Subcutaneous adipose tissue (tissue), 4 donors: Measurements from ENCODE around the gene ADPRM. TPM values are rescaled to one million over a fixed set of nuclear protein-coding genes. Genes with fewer than 3 reads are reported as not detected.

Experiments
- CTCF ChIP-seq: fragments of 450-650 bp; IDR thresholded peaks from one replicate; pipeline ENCODE4 v1.5.1; 2016; ENCODE audit warnings: low read depth, mild to moderate bottlenecking, control low read depth, antibody characterized with exemption, moderate library complexity
- total RNA-seq, 4 donors: library from RNA; depleted of rRNA; stranded (reverse); fragments of >200 nt; gene quantifications; one replicate each; pipeline ENCODE4 v1.1.0, GENCODE V29; 2016

ADPRM gene
- total RNA-seq, 4 donors from 2014 or later = 13.4 to 20.5 (median 16.2) TPM

DNA sequence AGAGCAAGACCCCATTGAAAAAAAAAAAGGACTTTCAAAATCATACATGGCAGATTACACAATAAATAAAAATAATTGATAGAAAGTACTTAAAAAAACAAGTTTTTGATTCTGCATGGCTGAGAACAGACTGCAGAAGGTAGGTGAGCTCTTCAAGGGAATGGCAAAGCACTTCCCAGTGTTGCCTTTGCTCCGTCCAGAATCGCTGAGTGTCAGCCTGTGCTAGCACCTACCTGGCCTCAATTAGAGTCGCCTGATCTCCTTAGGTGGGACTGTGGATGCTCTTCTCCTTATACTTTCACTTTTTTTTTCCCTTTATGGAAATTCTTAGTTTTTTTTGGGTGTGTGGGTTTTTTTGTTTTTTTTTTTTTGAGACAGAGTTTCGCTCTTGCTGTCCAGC is 38.4 kb downstream of the ADPRM start:
- TF ChIP-seq CTCF = no peak

DNA sequence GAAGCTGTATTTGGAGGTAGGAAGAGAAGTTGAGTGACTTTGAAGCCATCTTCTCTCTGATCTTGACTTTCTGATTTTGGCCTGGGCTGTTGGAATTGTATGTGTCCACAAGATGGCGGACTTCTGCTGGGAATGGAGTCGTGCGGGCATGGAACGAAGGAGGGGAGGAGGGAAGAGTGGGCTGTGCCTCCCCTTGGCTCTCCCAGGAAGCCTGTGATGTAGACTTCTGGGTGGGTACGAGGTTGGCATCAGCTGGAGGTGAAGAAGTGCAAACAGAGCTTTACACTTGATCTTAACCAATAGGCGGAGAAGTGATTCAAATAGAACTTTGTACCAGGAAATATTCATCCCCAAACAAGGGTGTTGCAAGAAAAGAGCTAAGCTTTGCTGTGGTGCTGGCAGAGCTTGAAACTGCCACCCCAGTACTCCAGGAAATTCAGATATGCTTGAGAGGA is 39.8 kb downstream of the ADPRM start:
- no peak for TF ChIP-seq CTCF

DNA sequence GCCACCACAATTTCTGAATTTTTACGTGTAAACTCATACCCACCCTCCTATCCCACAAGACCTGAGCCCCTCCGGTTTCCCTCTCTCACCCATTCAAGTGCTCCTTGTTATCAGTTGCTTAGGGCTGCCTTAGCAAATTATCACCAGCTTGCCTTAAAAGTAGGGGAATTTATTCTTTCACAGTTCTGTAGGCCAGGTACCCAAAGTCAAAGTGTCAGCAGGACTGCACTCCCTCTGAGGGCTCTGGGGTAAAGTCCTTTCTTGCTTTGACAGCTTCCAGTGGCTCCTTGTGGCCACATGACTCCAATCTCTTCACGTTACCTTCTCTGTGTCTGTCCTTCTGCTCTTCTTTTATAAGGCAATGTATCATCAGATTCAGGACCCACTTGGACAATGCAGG is 40.3 kb downstream of the ADPRM start:
- TF ChIP-seq CTCF = no peak

DNA sequence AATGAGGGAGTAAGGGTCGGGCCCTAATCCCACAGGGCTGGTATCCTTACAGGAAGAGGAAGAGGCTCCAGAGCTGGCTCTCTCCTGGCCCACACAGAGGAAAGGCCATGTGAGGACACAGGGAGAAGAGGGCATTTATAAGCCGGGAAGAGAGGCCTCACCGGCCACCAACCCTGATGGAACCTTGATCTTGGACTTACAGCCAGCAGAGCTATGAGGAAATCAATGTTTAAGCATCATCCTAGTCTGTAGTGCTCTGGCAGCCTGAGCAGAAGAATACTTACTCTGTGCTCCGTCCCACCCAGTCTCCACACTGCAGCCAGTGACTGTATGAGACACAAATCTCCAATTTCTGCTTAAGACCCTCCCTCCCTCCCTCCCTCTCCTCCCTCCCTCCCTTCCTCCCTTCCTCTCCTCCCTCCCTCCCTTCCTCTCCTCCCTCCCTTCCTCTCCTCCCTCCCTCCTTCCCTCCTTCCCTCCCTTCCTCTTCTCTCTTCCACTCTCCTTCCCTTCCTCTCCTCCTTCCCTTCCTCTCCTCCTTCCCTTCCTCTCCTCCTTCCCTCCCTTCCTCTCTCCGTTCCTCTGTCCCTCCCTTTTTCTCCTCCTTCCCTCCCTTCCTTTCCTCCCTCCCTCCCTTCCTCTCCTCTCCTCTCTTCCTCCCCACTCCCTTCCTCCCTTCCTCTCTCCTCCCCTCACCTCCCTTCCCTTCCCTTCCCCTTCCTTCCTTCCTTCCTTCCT is 41.3 kb downstream of the ADPRM start:
- TF ChIP-seq CTCF = no peak

DNA sequence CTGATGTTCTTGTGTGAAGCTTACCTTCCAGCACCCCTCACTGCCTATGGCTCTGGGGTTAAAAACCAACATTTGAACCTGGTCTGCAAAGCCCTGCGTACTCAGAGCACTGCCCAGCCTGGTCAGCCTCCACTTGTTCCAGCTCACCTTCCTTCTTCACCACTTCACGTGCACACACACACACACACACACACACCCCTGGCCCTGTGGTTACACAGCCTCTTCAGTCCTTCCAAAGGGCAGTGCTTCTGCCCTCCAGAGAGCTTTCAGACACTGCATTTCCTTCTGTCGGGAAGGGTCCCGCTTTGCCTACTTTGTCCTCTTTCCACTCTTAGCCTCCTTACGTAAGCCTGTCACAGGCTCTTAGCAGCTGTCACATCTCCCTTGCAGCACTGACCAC is 42.0 kb downstream of the ADPRM start:
- no peak for TF ChIP-seq CTCF

DNA sequence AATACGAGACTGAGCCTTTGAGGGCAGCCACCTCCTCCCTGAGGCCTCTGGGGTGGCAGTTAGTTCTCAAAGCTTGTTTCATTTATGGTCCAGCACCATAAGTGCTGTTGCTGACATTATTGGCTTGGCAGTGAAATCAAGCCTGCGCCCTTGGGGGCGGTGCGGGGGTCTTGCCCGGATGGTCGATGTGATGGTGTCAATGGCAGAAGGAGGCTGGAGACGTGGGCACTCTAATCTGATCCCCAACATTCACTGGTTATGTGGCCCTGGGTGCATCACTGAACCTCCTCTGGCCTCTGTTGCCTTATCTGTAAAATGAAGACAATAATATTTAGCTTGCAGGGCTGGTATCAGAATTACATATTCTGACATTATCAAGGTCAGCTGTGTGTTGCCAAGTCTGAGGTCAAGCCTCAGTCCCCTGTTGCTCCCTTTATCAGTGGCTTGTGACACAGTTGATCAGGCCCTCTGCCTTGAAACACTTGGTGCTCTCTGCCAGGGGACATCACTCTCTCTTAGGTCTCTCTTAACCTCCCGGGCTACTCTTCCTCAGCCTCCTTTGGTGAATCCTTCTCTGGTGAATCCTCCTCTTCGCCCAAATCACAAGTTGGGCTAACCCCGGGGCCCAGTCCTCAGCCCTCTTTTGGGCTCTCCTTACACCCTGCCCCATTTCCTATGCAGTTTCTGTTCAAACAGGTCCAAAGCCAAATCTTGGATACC is 44.2 kb downstream of the ADPRM start:
- TF ChIP-seq CTCF = no peak

- TF ChIP-seq CTCF = no peak
Observed at GRCh38 chr17:10742431-10742830, 45.0 kb downstream of the ADPRM start.
